Stomach (tissue), 19 donors: ENCODE measurements around the gene DNAH17. TPM values are rescaled to one million over a fixed set of nuclear protein-coding genes. Genes with fewer than 3 reads are reported as not detected.

Source experiments
- DNase-seq, 2 donors: peaks; one replicate each; pipeline versions ENCODE4 v3.0.0 to v3.0.0-alpha.2; 2013 to 2019
- H3K27ac ChIP-seq, 5 donors: fragments of 200-600 bp in 4 of 5; sonication (generic) in 4 of 5; one replicate each; pipeline ENCODE4 v1.5.1; 2013 to 2019; ENCODE audit warnings: mild to moderate bottlenecking in 1 of 5, moderate library complexity in 1 of 5
- H3K27me3 ChIP-seq, 3 donors: fragments of 200-600 bp; sonication (generic); one replicate each; pipeline ENCODE4 v1.5.1; 2017 to 2019; ENCODE audit warnings: mixed run types in 1 of 3
- H3K36me3 ChIP-seq, 4 donors: fragments of 200-600 bp; sonication (generic); 1 replicate in 3 of 4; 2 replicates in 1 of 4; pipeline ENCODE4 v1.5.1; 2016 to 2019
- H3K4me1 ChIP-seq, 4 donors: fragments of 200-600 bp; sonication (generic); one replicate each; pipeline ENCODE4 v1.5.1; 2016 to 2019
- H3K4me3 ChIP-seq, 4 donors: fragments of 200-600 bp; sonication (generic) in 3 of 4; one replicate each; pipeline ENCODE4 v1.5.1; 2016 to 2019; ENCODE audit warnings: mild to moderate bottlenecking in 1 of 4
- H3K9me3 ChIP-seq, 4 donors: fragments of 200-600 bp; sonication (generic); one replicate each; pipeline ENCODE4 v1.5.1; 2016 to 2019
- CTCF ChIP-seq, 7 experiments: fragments of 450-650 bp in 4 of 7; fragments of 200-600 bp in 3 of 7; sonication (generic) in 3 of 7; IDR thresholded peaks; one replicate each; pipeline ENCODE4 v1.5.1; 2016 to 2019; ENCODE audit warnings: antibody characterized with exemption in 7 of 7, control low read depth in 2 of 7, mild to moderate bottlenecking in 1 of 7
- EP300 ChIP-seq: sonication (generic); formaldehyde crosslinking; IDR thresholded peaks from one replicate; pipeline ENCODE4 v1.6.1; 2017; ENCODE audit warnings: antibody characterized with exemption
- POLR2A ChIP-seq, 4 donors: fragments of 450-650 bp; IDR thresholded peaks; one replicate each; pipeline ENCODE4 v1.6.1; 2016; ENCODE audit warnings: antibody characterized with exemption in 4 of 4, control low read depth in 2 of 4, mild to moderate bottlenecking in 1 of 4, moderate library complexity in 1 of 4
- POLR2AphosphoS5 ChIP-seq, 3 donors: sonication (generic); formaldehyde crosslinking; IDR thresholded peaks; one replicate each; pipeline ENCODE4 v1.6.1; 2016; ENCODE audit warnings: antibody characterized with exemption in 3 of 3
- WGBS, 5 donors: extraction: QIAGEN DNeasy Blood & Tissue Kit in 3 of 5; methylation state at CpG; one replicate each; pipeline versions ENCODE4 v1.1.5 to v1.1.7; 2013 to 2018; 5-methylcytosine and 5-hydroxymethylcytosine counted together
- intact Hi-C: fragments of 100-400 bp; cut with DNase I; formaldehyde crosslinking; loops from one replicate; pipeline ENCODE4 v1.15.1; 2023; ENCODE audit warnings: low total_unique reads
- long read RNA-seq, 10 donors: transcript quantifications; one replicate each; lab custom pipeline, GENCODE V29; 2026
- polyA plus RNA-seq, 3 donors: library from polyadenylated mRNA; stranded (reverse); fragments of 200-250 nt; gene quantifications; one replicate each; pipeline ENCODE4 v1.2.3, GENCODE V29; 2013
- total RNA-seq, 5 donors: library from RNA; depleted of rRNA; stranded (reverse); fragments of >200 nt; gene quantifications; one replicate each; pipeline versions ENCODE4 v1.1.0 to v1.2.3, GENCODE V29; 2014 to 2016
- donor health status: healthy with polysubstance abuse.
- donor health status: Bipolar disorder and iron deficiency.
- donor health status: healthy.

The DNAH17 gene
- total RNA-seq: 1 to 10 TPM in 1 of 5 donors, under 1 TPM in 1, not detected in 3; 0.45 to 2.4 TPM
- polyA plus RNA-seq: under 1 TPM in 1 of 3 donors, not detected in 2; 0.03 TPM
- long read RNA-seq, donor 1: 0 reads
- long read RNA-seq, donor 2: 0 reads
- long read RNA-seq, donor 3: 0 reads
- long read RNA-seq, donor 4: 0 reads
- long read RNA-seq, donor 5: 0 reads
- long read RNA-seq, donor 6: 0 reads
- long read RNA-seq, donor 7: 0 reads
- long read RNA-seq, donor 8: 0 reads
- long read RNA-seq, donor 9: 0 reads
- long read RNA-seq, donor 10: 0 reads

- Histone ChIP-seq H3K27me3 (no peaks in the 10 kb centered on the region), H3K27ac (no peak within 1 kb of the TSS), H3K36me3 (no peaks in the 10 kb centered on the region), H3K4me1 (no peaks in the 10 kb centered on the region), H3K9me3 (no peaks in the 10 kb centered on the region), H3K4me3 (no peak within 1 kb of the TSS)
- WGBS, 5 donors: 76 to 93% (median 86%) methylated on average over 8 to 9 of the region's 9 CpGs
- intact Hi-C loops: no loop called here
- DNase-seq: no peak
- TF ChIP-seq POLR2A (IDR thresholded peaks at IDR 0.05) (no peak), EP300 (no peak), POLR2AphosphoS5 (IDR thresholded peaks at IDR 0.05) (no peak), CTCF (IDR thresholded peaks at IDR 0.05) (no peak)
These were observed at the start of gene DNAH17 for GRCh38 chr17:78577296-78577695. Gene DNAH17, minus strand, starts transcription at chr17:78577396. Its CDS starts 2,339 bp downstream, at chr17:78575057.

- H3K36me3 ChIP-seq: no peaks in the 10 kb centered on the region
- DNase-seq: no peak
- no peaks in the 10 kb centered on the region for H3K9me3 ChIP-seq
- TF ChIP-seq CTCF (IDR thresholded peaks at IDR 0.05) (no peak), POLR2A (IDR thresholded peaks at IDR 0.05) (no peak), EP300 (no peak), POLR2AphosphoS5 (IDR thresholded peaks at IDR 0.05) (no peak)
- no peaks in the 10 kb centered on the region for H3K27me3 ChIP-seq
- no peaks in the 10 kb centered on the region for H3K4me1 ChIP-seq
- H3K27ac ChIP-seq: no peak overlapping the region
- no peak overlapping the region for H3K4me3 ChIP-seq
- WGBS, 5 donors: 71 to 75% (median 73%) methylated on average over 14 of the region's 14 CpGs
- intact Hi-C loops: no loop called here
These were observed 47.3 kb upstream of the DNAH17 start for GRCh38 chr17:78624324-78625151.

- WGBS, 5 donors: 75 to 84% (median 82%) methylated on average over 11 to 12 of the region's 12 CpGs
These were observed 46.3 kb upstream of the DNAH17 start for GRCh38 chr17:78623541-78623940.

GRCh38 chr17:78622491-78623265 is 45.5 kb upstream of the DNAH17 start:
- DNase-seq: no peak
- Histone ChIP-seq H3K27me3 (no peaks in the 10 kb centered on the region), H3K4me3 (no peak overlapping the region), H3K27ac (no peak overlapping the region), H3K4me1 (peaks cover 0 to 2% (median under 1%) of the 10 kb centered on the region in 4 donors), H3K9me3 (no peaks in the 10 kb centered on the region), H3K36me3 (no peaks in the 10 kb centered on the region)
- WGBS, 5 donors: 81 to 88% (median 84%) methylated on average over 19 to 26 of the region's 26 CpGs
- TF ChIP-seq POLR2AphosphoS5 (IDR thresholded peaks at IDR 0.05): no peak
- no peak for TF ChIP-seq EP300
- TF ChIP-seq POLR2A (IDR thresholded peaks at IDR 0.05): no peak
- TF ChIP-seq CTCF (IDR thresholded peaks at IDR 0.05): no peak
- intact Hi-C loops: no loop called here

More at GRCh38 chr17:78623541-78623940, 46.3 kb upstream of the DNAH17 start:
- no peak for TF ChIP-seq EP300
- no peak for TF ChIP-seq POLR2AphosphoS5 (IDR thresholded peaks at IDR 0.05)
- DNase-seq: no peak
- Histone ChIP-seq H3K27me3 (no peaks in the 10 kb centered on the region), H3K4me1 (no peaks in the 10 kb centered on the region), H3K4me3 (no peak overlapping the region), H3K9me3 (no peaks in the 10 kb centered on the region), H3K27ac (no peak overlapping the region), H3K36me3 (no peaks in the 10 kb centered on the region)
- intact Hi-C loops: no loop called here
